ENCODE results near the gene LMF1.
"Not testable (repeated sequence)": the region's sequence is repeated elsewhere in the genome, so short reads cannot be mapped to it uniquely, and the experiment has no call there.

LMF1 gene

DNA sequence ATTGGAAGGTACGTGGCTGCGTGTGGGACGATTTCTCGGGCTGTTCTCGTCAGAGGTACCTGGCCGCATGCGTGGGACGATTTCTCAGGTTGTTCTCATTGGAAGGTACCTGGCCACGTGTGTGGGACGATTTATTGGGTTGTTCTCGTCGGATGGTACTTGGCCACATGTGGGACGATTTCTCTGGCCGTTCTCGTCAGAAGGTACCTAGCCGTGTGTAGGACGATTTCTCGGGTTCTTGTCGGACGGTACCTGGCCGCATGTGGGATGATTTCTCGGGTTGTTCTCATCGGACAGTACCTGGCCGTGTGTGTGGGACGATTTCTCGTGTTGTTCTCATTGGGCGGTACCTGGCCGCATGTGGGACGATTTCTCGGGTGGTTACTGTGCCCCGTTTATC, 120.1 kb downstream of the LMF1 start:
- DNase-seq (ENCODE audit: low spot score) = no peak

DNA sequence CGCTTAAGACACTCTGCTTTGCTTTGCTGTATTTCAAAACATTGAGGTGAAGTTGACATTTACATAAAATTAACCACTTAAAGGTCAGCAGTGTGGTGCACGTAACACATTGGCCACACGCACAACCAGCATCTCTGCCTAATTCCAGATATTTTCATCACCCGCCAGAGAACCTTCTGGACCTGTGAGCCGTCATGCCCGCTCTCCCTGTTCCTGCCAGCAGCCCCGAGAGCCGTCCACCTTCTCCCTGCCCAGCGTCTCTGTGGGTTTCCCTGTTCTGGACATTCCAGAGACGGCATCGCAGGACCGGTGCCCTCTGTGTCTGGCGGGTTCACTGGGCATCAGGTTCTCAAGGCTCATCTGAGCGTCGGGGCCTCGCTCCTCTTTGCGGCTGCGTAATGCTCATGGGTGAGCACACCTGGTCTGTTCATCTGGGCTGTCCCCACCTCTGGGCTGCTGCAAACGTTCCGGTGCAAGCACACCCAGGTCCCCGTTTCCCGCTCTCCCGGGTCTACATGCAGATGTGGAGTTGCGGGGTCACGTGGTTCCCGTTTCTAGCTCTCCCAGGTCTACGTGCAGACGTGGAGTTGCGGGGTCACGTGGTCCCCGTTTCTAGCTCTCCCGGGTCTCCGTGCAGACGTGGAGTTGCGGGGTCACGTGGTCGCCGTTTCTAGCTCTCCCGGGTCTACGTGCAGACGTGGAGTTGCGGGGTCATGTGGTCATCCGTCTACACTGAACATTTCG, 122.1 kb downstream of the LMF1 start:
- DNase-seq (ENCODE audit: low spot score) = no peak

DNA sequence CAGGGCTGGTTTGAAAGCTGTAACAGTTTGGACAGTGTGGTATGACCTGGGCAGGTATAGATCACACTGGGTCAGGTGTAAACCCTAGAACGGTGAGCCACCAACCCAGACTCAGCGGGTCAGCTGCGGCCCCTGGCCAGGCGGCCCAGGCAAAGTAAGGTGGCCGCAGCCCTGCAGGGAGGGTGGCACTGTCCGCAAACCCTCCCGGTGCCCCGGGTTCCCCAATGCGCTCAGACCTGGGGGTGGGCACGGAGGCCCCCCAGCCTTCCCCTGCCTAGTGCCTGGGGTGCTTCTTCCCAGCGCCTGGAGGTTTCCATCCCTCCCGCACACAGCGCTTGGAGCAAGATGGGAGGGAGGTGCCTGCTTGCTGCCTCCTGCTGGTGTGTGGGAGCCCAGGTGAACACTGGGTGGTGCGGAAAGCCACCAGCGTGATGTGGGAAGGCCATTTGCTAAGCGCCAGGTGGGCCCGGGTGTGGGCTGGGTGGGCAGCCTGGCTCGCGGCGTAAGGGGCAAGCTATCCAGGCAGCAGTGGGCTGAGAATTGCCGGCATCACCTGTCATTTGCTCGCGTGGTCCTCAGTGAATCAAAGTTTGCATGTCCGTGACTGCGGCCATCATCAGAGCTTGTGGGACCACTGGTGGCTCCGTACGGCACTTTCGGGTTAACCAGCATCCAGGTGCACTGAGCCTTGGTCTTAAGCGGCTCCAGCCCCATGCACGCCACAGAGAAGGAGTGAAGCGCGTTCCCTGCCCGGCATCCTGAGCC, 122.9 kb downstream of the LMF1 start:
- no peak for DNase-seq (ENCODE audit: low spot score)

GRCh38 chr16:847151-847550, 123.6 kb downstream of the LMF1 start:
- no peak for DNase-seq (ENCODE audit: low spot score)

DNA sequence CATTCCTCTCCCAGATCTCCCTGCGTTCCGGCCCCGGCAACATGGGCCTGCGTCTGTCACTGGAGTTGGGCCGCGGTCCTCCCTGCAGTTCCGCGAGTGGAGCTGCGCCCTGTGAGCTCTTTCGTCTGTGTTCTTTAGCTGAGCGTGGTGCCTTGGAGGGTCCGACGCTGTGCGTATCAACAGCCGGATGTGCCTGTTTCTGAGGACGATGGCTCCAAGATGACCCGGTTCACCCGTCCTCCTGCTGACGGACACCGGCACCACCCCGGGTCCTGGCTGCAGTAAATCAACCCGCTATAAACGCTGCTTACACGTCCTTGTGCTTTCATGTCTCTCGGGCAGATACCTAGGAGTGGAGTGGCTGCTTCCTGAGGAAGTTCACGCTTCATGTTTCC, 125.4 kb downstream of the LMF1 start:
- no peak for DNase-seq (ENCODE audit: low spot score)

- DNase-seq (ENCODE audit: low spot score) = no peak
These were observed 126.0 kb downstream of the LMF1 start for GRCh38 chr16:844638-845350.

DNA sequence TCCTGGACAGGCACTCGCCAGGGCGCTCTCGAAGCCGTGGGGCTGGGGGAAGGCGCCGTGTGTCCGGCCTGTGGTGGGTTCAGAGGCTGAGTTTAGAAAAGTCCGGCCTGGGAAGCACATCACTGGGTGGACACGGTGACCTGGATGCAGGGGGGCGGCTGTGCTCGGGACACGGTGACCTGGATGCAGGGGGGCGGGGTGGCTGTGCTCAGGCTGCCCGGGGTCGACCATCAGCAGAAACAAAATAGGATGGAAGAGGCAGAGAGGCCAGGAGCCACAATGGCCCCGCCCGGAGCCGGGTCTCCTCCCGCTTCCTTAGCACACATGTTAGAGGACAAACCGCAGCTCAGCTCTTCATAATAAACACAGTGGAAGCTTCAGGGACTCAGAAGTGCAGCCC, 127.0 kb downstream of the LMF1 start:
- DNase-seq (ENCODE audit: low spot score) = no peak

DNA sequence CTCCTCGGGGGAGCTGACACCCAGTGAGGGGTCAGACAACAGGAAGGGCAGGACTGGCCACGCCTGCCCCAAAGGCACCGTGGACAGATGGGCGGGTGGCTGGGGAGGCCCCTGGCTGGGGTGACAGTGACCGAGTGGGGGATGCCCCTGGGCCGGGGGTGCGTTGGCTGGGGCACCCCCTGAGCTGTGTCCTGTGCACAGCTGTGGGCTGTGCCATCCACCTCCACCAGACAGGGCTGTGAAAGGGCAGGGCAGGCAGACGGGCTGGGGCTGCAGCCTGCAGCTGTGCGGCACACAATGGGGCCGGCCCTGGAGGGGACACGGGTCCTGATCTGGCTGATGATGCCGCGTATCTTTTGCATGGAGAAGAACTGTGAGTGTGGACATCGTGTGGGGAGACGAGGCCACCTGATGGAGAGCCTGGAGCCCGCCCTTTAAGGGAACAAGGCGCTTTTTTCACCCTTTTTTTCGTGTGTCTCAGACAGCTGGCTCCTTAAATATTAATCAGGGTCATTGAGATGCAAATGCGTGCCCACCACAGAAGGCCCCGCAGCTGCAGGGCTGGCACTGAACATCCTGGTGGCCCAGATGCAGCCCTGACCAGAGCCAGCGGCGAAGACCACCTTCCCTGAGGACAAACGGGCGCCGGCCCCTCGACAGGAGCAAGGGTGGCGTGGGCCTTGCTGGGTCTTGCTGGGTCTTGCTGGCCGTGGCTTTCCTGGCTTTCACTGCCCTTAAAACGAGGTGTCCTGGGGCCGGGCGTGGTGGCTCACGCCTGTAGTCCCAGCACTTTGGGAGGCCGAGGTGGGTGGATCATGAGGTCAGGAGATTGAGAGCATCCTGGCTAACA, 127.8 kb downstream of the LMF1 start:
- DNase-seq (ENCODE audit: low spot score) = no peak

DNA sequence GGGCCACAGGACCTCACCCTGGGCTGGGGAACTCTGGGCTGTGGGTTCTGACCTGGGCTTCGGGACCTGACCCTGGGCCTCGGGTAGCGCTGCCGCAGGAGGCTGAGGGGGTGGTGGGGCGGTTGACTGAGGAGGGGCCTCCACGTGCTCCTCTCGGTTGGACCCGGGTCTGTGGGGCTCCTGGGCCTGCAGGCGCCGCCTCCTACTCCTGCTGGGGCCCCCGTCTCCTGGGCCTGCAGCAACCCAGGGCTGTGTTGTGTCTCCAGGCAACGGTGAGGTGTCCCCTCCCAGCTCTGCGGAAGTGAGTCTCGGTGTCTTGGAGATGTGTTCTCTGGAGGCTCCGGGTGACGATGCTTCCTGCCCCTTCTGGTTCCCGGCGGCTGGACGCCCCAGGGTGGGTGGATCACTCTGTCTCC, 128.7 kb downstream of the LMF1 start:
- no peak for DNase-seq (ENCODE audit: low spot score)

GRCh38 chr16:841455-842060, 129.2 kb downstream of the LMF1 start:
- no peak for DNase-seq (ENCODE audit: low spot score)

DNA sequence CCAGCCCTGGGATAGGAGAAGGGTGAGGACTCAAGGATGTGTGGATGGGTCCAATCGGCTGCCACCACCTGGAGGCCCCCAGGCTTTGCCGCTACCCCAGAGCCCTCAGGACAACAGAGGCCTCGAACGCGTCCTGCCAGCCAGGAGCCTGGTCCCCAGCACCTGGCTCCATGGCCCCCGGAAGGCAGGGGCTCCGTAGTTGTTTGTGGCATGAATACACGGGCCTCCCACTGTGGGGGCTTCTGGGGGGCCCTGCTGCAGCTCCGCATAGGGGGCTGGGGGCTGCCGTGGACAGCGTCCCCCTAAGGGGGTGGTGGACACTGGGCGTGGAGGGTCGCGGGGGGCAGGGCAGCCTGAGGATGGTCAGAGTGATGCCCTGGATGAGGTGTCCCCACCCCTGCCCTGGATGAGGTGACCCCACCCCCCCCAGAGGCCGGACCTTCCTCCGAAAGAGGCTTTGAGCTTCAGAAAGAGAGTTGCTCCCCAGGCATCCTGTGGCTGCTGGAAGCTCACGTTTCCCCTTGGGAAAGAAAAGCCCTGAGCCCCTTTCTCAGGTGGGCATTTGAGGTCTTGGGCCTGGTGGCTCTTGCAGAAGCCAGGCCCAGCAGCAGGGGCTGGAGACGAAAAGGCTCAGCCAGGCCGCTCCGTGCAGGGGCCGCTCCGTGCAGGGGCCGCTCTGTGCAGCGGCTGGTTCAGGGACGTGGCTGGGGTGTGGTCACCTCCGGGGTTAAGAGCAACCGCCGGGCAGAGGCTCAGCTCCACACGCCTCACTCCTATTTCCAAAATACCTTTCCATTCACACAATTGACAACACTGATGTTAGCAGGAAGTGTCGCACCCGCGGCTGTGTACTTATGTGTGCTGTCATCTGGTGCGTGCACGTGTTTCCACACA, 130.0 kb downstream of the LMF1 start:
- DNase-seq (ENCODE audit: low spot score) = no peak

GRCh38 chr16:839643-840408, 131.0 kb downstream of the LMF1 start:
- DNase-seq (ENCODE audit: low spot score) = no peak

- no peak for DNase-seq (ENCODE audit: low spot score)
These were observed 132.0 kb downstream of the LMF1 start for GRCh38 chr16:838741-839140.

GRCh38 chr16:836822-837221, 134.0 kb downstream of the LMF1 start:
- not testable (repeated sequence) for DNase-seq (ENCODE audit: low spot score)

DNA sequence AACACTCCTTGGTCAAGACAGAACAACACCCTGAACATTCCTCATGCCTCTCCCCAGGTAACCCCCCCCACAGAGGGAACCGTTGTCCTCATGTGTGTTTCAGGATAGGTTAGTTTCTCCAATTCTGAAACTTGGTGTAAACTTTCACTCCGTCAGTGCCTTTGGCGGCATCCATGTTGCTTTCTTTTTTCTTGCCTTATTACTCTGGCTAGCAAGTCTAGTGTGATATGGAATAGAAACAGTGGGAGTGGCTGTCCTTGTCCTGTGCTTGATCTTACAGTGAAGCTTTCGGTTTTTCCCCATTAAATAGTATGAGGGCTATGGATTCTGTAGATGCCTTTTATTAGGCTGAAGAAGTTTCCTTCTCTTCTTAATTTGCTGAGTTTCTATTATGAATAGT, 134.6 kb downstream of the LMF1 start:
- DNase-seq (ENCODE audit: low spot score) = no peak

GRCh38 chr16:835373-835772, 135.4 kb downstream of the LMF1 start:
- DNase-seq (ENCODE audit: low spot score) = no peak

- DNase-seq (ENCODE audit: low spot score) = peak; percentile 19
These were observed 137.4 kb downstream of the LMF1 start for GRCh38 chr16:833411-833810.

DNA sequence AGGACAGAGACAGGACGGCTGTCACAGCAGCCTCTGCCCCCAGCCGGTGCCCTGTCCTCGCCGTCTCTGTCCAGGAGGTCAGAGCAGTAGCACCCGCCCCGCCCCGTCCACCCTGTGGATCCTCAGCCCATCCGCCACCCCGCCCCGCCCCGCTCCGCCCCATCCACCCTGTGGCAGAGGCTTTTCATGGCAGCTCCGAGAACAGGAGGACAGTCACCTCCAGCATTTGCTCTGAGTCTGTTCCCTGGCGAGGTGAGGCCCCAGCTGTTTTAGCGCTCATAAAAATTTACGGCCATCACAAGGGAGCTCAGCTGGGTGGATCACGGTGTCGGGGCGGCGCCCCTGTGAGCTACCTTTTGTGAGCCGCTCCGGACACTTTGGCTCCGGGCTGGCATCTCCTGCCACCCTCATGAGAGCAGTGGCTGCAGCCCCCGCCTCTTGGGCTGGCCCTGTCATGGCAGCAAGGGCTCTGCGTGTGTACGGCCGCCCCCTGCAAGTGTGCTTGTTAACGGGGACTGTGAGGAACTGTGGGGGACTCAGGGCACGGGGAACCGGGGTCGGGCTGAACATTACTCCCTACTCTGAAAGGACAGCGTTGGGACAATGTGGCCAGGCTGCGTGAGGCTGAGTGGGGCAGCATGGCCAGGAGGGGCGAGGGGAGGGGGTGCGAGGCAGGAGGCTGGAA, 138.0 kb downstream of the LMF1 start:
- peak; percentile 31 for DNase-seq (ENCODE audit: low spot score)

Data from iPS-NIHi11 (cell line).